MCF 10A (cell line): ENCODE measurements around the gene FAM72B. TPM values are rescaled to one million over a fixed set of nuclear protein-coding genes. Genes with fewer than 3 reads are reported as not detected.
"Not testable (repeated sequence)": the region's sequence is repeated elsewhere in the genome, so short reads cannot be mapped to it uniquely, and the experiment has no call there.

Source experiments
- BruUV-seq: library from RNA; stranded (reverse); fragments of 400-500 nt; replicated peaks from 2 replicates; lab custom pipeline; 2021; lab: Mats Ljungman, UMichigan
- CTCF ChIA-PET: fragments of 300-600 bp; sonication (Branson Sonifier 250); formaldehyde crosslinking; extraction: SDS; loops from one replicate; lab custom pipeline; 2021; ENCODE audit warnings: antibody characterized with exemption, inconsistent platforms; lab: Yijun Ruan, JAX
- POLR2A ChIA-PET: fragments of 300-600, 350-650 bp; sonication (Branson Sonifier 250); formaldehyde crosslinking; extraction: SDS; loops from one replicate; lab custom pipeline; 2020; ENCODE audit warnings: antibody characterized with exemption, inconsistent platforms; lab: Yijun Ruan, JAX
- DNase-seq: peaks from one replicate; pipeline ENCODE4 v3.0.0-alpha.2; 2018; ENCODE audit not compliant: unreplicated experiment
- H3K27ac Mint-ChIP-seq: one replicate; pipeline ENCODE4 v1.8.0; 2022; ENCODE audit warnings: mild to moderate bottlenecking, low read depth, mixed read lengths; ENCODE audit not compliant: unreplicated experiment
- H3K27me3 Mint-ChIP-seq: one replicate; pipeline ENCODE4 v1.8.0; 2022; ENCODE audit warnings: mixed read lengths; ENCODE audit not compliant: insufficient read depth, unreplicated experiment
- H3K36me3 Mint-ChIP-seq: one replicate; pipeline ENCODE4 v1.8.0; 2022; ENCODE audit warnings: mild to moderate bottlenecking, moderate library complexity, mixed read lengths; ENCODE audit not compliant: insufficient read depth, unreplicated experiment
- H3K4me1 Mint-ChIP-seq: one replicate; pipeline ENCODE4 v1.8.0; 2022; ENCODE audit warnings: mixed read lengths; ENCODE audit not compliant: insufficient read depth, unreplicated experiment
- H3K4me3 Mint-ChIP-seq: one replicate; pipeline ENCODE4 v1.8.0; 2022; ENCODE audit warnings: mild to moderate bottlenecking, moderate library complexity, mixed read lengths; ENCODE audit not compliant: unreplicated experiment
- H3K9me3 Mint-ChIP-seq: one replicate; pipeline ENCODE4 v1.8.0; 2022; ENCODE audit warnings: mixed read lengths; ENCODE audit not compliant: unreplicated experiment
- intact Hi-C: fragments of 100-400 bp; cut with micrococcal nuclease; formaldehyde crosslinking; loops from 2 replicates; pipeline ENCODE4 v1.14.1; 2022
- total RNA-seq: library from RNA; stranded (reverse); gene quantifications from 2 replicates; pipeline ENCODE4 v1.2.3, GENCODE V29; 2022
- TF ChIP-seq, protein P1 (sequence below): fragments of 200-600 bp; IDR thresholded peaks from one replicate; pipeline ENCODE4 v1.8.0; 2022; ENCODE audit warnings: antibody characterized with exemption, mild to moderate bottlenecking; ENCODE audit not compliant: unreplicated experiment

Gene FAM72B
- total RNA-seq, 1 experiment from 2014 or later, result 8.0 TPM

GRCh38 chr1:121156958-121157603 is 27.1 kb downstream of the FAM72B start:
- H3K4me3 Mint-ChIP-seq, CTCF ChIA-PET: not testable (repeated sequence)

DNA sequence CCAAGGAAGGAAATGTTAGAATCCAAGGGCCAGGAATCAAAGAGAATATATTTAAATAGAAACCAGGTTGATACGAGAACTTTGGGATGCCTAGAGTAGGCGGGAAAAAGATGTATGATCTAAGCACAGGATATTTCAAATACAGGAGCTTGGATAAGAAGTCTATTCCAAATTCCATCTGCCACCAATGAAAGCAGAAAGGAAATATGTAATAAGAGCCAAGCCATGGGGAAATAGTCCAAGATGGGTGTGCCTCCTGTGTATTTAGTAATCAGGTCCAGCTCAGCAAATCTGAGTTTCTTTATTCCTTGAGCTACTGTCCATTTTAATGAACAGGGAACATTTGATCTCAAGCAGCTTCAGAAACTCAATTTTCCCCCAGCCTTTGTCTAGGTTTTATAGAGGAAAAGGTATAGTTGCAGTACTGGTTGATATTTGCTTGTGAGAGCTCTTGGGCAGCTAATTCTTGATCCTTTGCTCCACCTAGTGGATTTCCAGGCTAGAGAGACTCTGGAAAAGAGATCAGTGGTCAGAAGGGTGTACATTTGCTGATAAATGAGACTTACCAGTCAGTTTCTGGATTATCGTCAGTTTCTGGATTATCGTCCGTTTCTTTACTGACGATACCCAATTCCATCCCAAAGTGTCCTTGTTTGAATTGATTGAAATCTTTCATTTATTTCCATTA is 28.3 kb downstream of the FAM72B start:
- CTCF ChIA-PET, intact Hi-C loops, H3K27me3 Mint-ChIP-seq, H3K36me3 Mint-ChIP-seq, H3K9me3 Mint-ChIP-seq, BruUV-seq, POLR2A ChIA-PET, H3K27ac Mint-ChIP-seq, H3K4me3 Mint-ChIP-seq, H3K4me1 Mint-ChIP-seq: not testable (repeated sequence)
- TF ChIP-seq, protein P1, sequence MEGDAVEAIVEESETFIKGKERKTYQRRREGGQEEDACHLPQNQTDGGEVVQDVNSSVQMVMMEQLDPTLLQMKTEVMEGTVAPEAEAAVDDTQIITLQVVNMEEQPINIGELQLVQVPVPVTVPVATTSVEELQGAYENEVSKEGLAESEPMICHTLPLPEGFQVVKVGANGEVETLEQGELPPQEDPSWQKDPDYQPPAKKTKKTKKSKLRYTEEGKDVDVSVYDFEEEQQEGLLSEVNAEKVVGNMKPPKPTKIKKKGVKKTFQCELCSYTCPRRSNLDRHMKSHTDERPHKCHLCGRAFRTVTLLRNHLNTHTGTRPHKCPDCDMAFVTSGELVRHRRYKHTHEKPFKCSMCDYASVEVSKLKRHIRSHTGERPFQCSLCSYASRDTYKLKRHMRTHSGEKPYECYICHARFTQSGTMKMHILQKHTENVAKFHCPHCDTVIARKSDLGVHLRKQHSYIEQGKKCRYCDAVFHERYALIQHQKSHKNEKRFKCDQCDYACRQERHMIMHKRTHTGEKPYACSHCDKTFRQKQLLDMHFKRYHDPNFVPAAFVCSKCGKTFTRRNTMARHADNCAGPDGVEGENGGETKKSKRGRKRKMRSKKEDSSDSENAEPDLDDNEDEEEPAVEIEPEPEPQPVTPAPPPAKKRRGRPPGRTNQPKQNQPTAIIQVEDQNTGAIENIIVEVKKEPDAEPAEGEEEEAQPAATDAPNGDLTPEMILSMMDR, result peak; percentile 19
- peak; percentile 34 for DNase-seq

More at GRCh38 chr1:121156958-121157603, 27.1 kb downstream of the FAM72B start:
- POLR2A ChIA-PET, H3K36me3 Mint-ChIP-seq, DNase-seq, H3K9me3 Mint-ChIP-seq, H3K4me1 Mint-ChIP-seq, H3K27me3 Mint-ChIP-seq, H3K27ac Mint-ChIP-seq, intact Hi-C loops, BruUV-seq: not testable (repeated sequence)

- H3K9me3 Mint-ChIP-seq, intact Hi-C loops, H3K4me3 Mint-ChIP-seq, DNase-seq, CTCF ChIA-PET, H3K27ac Mint-ChIP-seq, H3K4me1 Mint-ChIP-seq, POLR2A ChIA-PET, BruUV-seq, H3K36me3 Mint-ChIP-seq, H3K27me3 Mint-ChIP-seq: not testable (repeated sequence)
Measured at GRCh38 chr1:121154811-121155210, 29.3 kb downstream of the FAM72B start.

DNA sequence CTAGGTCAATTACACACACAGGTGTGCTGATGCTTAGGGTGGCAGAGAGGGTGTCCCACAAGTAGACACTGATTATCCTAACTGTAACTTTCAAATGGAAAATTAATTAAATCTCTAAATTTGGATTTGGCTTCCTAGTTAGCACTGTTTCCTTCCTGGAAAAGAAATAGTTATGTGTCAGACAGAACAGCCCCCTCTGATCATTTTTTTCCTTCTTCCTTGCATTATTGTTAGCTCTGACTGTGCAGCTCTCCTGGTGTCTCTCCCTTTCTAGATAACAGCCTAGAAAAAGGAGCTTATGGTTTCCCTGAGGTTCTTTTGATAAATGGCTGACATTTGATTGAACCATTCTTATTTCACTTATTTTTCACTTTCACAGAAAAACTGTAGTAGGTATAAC is 31.4 kb downstream of the FAM72B start:
- BruUV-seq, H3K4me3 Mint-ChIP-seq, H3K36me3 Mint-ChIP-seq, intact Hi-C loops, POLR2A ChIA-PET, DNase-seq, H3K27me3 Mint-ChIP-seq, CTCF ChIA-PET, H3K4me1 Mint-ChIP-seq, H3K9me3 Mint-ChIP-seq, H3K27ac Mint-ChIP-seq: not testable (repeated sequence)

GRCh38 chr1:121151294-121151693 is 32.8 kb downstream of the FAM72B start:
- DNase-seq, H3K27ac Mint-ChIP-seq, H3K4me3 Mint-ChIP-seq, BruUV-seq, POLR2A ChIA-PET, H3K27me3 Mint-ChIP-seq, H3K36me3 Mint-ChIP-seq, H3K4me1 Mint-ChIP-seq, H3K9me3 Mint-ChIP-seq, intact Hi-C loops, CTCF ChIA-PET: not testable (repeated sequence)
